Colonic mucosa (tissue), 4 donors: Measurements from ENCODE around the gene WDR81. TPM values are rescaled to one million over a fixed set of nuclear protein-coding genes. Genes with fewer than 3 reads are reported as not detected.

Source experiments
- DNase-seq: peaks from one replicate; pipeline ENCODE4 v3.0.0-alpha.2; 2020
- H3K27ac ChIP-seq: fragments of 200-600 bp; one replicate; pipeline ENCODE4 v1.8.0; 2021
- H3K27me3 ChIP-seq: fragments of 200-600 bp; one replicate; pipeline ENCODE4 v1.8.0; 2021
- H3K36me3 ChIP-seq: fragments of 200-600 bp; one replicate; pipeline ENCODE4 v1.8.0; 2021
- H3K4me1 ChIP-seq: fragments of 200-600 bp; one replicate; pipeline ENCODE4 v1.8.0; 2021; ENCODE audit warnings: mild to moderate bottlenecking
- H3K4me3 ChIP-seq: fragments of 200-600 bp; one replicate; pipeline ENCODE4 v1.8.0; 2021
- H3K9ac ChIP-seq, 2 donors: one replicate each; pipeline ENCODE4 v1.7.0; 2013; ENCODE audit warnings: control low read depth in 2 of 2, low read depth in 2 of 2, low read length in 2 of 2
- H3K9me3 ChIP-seq: fragments of 200-600 bp; one replicate; pipeline ENCODE4 v1.8.0; 2021
- CTCF ChIP-seq: fragments of 200-600 bp; IDR thresholded peaks from one replicate; pipeline ENCODE4 v1.8.0; 2022; ENCODE audit warnings: antibody characterized with exemption, mild to moderate bottlenecking
- intact Hi-C: fragments of 100-400 bp; cut with DNase I; formaldehyde crosslinking; loops from one replicate; pipeline ENCODE4 v1.14.1; 2022
- total RNA-seq, 2 donors: library from RNA; stranded (reverse); fragmentation: NEBNext Ultra II Directional in 1 of 2; extraction: Animal tissue kit (Norgen Biotek cat#: 25700) in 1 of 2; gene quantifications; one replicate each; pipeline ENCODE4 v1.2.1, GENCODE V29; 2021
- donor health status: healthy.
- donor health status: DM: no; HTN: no; CAD: no.
- donor health status: DM: no; HTN: no; CAD: no.

The WDR81 gene
- total RNA-seq, 2 donors from 2014 or later, result 9.2 to 16.0 TPM

- H3K9me3 ChIP-seq, result no peaks in the 10 kb centered on the region
- H3K27me3 ChIP-seq, result no peaks in the 10 kb centered on the region
- intact Hi-C loops, result no loop called here
- peaks cover 9% of the 10 kb centered on the region for H3K4me1 ChIP-seq
- H3K27ac ChIP-seq, result peak overlapping the region; percentile 65
- no peak for TF ChIP-seq CTCF
- H3K4me3 ChIP-seq, result no peak overlapping the region
- peak overlapping the region; percentile 7 to 37 for H3K9ac ChIP-seq
- DNase-seq, result peak; percentile 63
- H3K36me3 ChIP-seq, result no peaks in the 10 kb centered on the region
Measured at GRCh38 chr17:1787301-1787902, 62.9 kb downstream of the WDR81 start.

Other genes starting within 250 kb of the WDR81 start
- 100 to 1,000 TPM; 280 to 315 TPM for gene MYO1C, start 232.0 kb upstream of the WDR81 start, total RNA-seq
- 10 to 100 TPM; 27.6 to 35.5 TPM for gene INPP5K, start 208.1 kb upstream of the WDR81 start, total RNA-seq
- gene PITPNA, start 161.9 kb upstream of the WDR81 start, total RNA-seq, result 10 to 100 TPM; 77.8 to 83.2 TPM
- gene SLC43A2, start 95.9 kb upstream of the WDR81 start, total RNA-seq, result 10 to 100 TPM; 29.3 to 38.7 TPM
- gene SCARF1, start 79.0 kb upstream of the WDR81 start, total RNA-seq, result 1 to 10 TPM; 6.3 to 7.7 TPM
- gene RILP, start 74.8 kb upstream of the WDR81 start, total RNA-seq, result 10 to 100 TPM; 35.7 to 40.4 TPM
- gene PRPF8, start 39.8 kb upstream of the WDR81 start, total RNA-seq, result 100 to 1,000 TPM; 172 to 292 TPM
- 10 to 100 TPM; 30.2 to 32.6 TPM for gene TLCD2, start 14.3 kb upstream of the WDR81 start, total RNA-seq
- gene SERPINF2, start 18.2 kb downstream of the WDR81 start, total RNA-seq, result 1 to 10 TPM; 1.0 to 1.7 TPM
- 10 to 100 TPM; 13.3 to 39.7 TPM for gene SERPINF1, start 37.4 kb downstream of the WDR81 start, total RNA-seq
- gene SMYD4, start 105.2 kb downstream of the WDR81 start, total RNA-seq, result 10 to 100 TPM in 1 of 2 donors, 1 to 10 TPM in 1; 8.0 to 14.7 TPM
- 100 to 1,000 TPM in 1 of 2 donors, 10 to 100 TPM in 1; 63.4 to 105 TPM for gene RPA1, start 105.3 kb downstream of the WDR81 start, total RNA-seq